Natural killer cell (primary cell): ENCODE measurements around the gene IP6K3. TPM values are rescaled to one million over a fixed set of nuclear protein-coding genes. Genes with fewer than 3 reads are reported as not detected.

Source experiments
- ATAC-seq, 3 donors: fragments of 150-1000 bp in 2 of 3; fragments of 200-7000 bp in 1 of 3; cut with Tn5 transposase; 1 replicate in 1 of 3; 2 replicates in 2 of 3; pipeline ENCODE4 v1.10.0; 2021; ENCODE audit warnings: mild to moderate bottlenecking in 2 of 3, moderate library complexity in 2 of 3
- DNase-seq, 2 donors: peaks; one replicate each; pipeline versions ENCODE4 v3.0.0 to v3.0.0-alpha.2; 2013 to 2021; ENCODE audit warnings: mixed read lengths in 1 of 2
- H3K27ac ChIP-seq: one replicate; pipeline ENCODE4 v1.5.1; 2013; ENCODE audit warnings: mild to moderate bottlenecking, low read length
- H3K27me3 ChIP-seq: one replicate; pipeline ENCODE4 v1.6.1; 2013; ENCODE audit warnings: low read length; ENCODE audit not compliant: control insufficient read depth, insufficient read depth
- H3K36me3 ChIP-seq: one replicate; pipeline ENCODE4 v1.6.1; 2013; ENCODE audit warnings: low read length; ENCODE audit not compliant: control insufficient read depth, insufficient read depth
- H3K4me1 ChIP-seq: one replicate; pipeline ENCODE4 v1.6.1; 2013; ENCODE audit warnings: low read length; ENCODE audit not compliant: control insufficient read depth, insufficient read depth
- H3K4me3 ChIP-seq: one replicate; pipeline ENCODE4 v1.5.1; 2013; ENCODE audit warnings: low read length
- H3K9me3 ChIP-seq: one replicate; pipeline ENCODE4 v1.6.1; 2013; ENCODE audit warnings: low read length; ENCODE audit not compliant: control insufficient read depth, insufficient read depth
- H3K27ac Mint-ChIP-seq, 2 donors: one replicate each; pipeline ENCODE4 v1.8.0; 2022; ENCODE audit warnings: mild to moderate bottlenecking in 2 of 2, mixed read lengths in 2 of 2, moderate library complexity in 1 of 2
- H3K27me3 Mint-ChIP-seq, 2 donors: one replicate each; pipeline ENCODE4 v1.8.0; 2022; ENCODE audit warnings: low read depth in 2 of 2, mixed read lengths in 2 of 2
- H3K36me3 Mint-ChIP-seq: one replicate; pipeline ENCODE4 v1.8.0; 2022; ENCODE audit warnings: mixed read lengths
- H3K4me1 Mint-ChIP-seq, 2 donors: one replicate each; pipeline ENCODE4 v1.8.0; 2022; ENCODE audit warnings: mixed read lengths in 2 of 2
- H3K4me3 Mint-ChIP-seq: one replicate; pipeline ENCODE4 v1.8.0; 2022; ENCODE audit warnings: mild to moderate bottlenecking, moderate library complexity, mixed read lengths
- H3K9me3 Mint-ChIP-seq, 2 donors: one replicate each; pipeline ENCODE4 v1.8.0; 2022; ENCODE audit warnings: mixed read lengths in 2 of 2
- CTCF ChIP-seq: fragments of 200-600 bp; IDR thresholded peaks from one replicate; pipeline ENCODE4 v1.8.0; 2022; ENCODE audit warnings: antibody characterized with exemption
- WGBS: methylation state at CpG from one replicate; pipeline ENCODE4 v1.1.7; 2013; ENCODE audit warnings: missing lambda C conversion rate; ENCODE audit not compliant: insufficient coverage; 5-methylcytosine and 5-hydroxymethylcytosine counted together
- intact Hi-C: fragments of 100-400 bp; cut with micrococcal nuclease; formaldehyde crosslinking; loops from one replicate; pipeline ENCODE4 v1.14.2; 2022
- total RNA-seq, 4 donors: library from RNA; stranded (reverse); fragments of 120-200 nt in 1 of 4; gene quantifications; one replicate each; pipeline versions ENCODE4 v1.2.3 to v1.2.4, GENCODE V29; 2013 to 2022

IP6K3 gene
- total RNA-seq, 3 donors from 2014 or later (not counting 1 experiment from before 2014, with no cell fraction given): not detected

- ATAC-seq: no peak
- Mint-ChIP-seq H3K9me3 (no peaks in the 10 kb centered on the region), H3K4me3 (peak overlapping the region; percentile 98), H3K27ac (peak overlapping the region; percentile 95 to 100), H3K27me3 (peaks cover 0 to 2% of the 10 kb centered on the region in 2 donors), H3K36me3 (no peaks in the 10 kb centered on the region), H3K4me1 (peaks cover 21 to 22% of the 10 kb centered on the region in 2 donors)
- Histone ChIP-seq H3K4me3 (peak overlapping the region; percentile 99), H3K4me1 (peaks cover 18% of the 10 kb centered on the region), H3K27ac (no peak overlapping the region), H3K27me3 (no peaks in the 10 kb centered on the region), H3K9me3 (no peaks in the 10 kb centered on the region), H3K36me3 (peaks cover 3% of the 10 kb centered on the region)
- WGBS: 83% methylated on average over 15 of the region's 15 CpGs
- no peak for TF ChIP-seq CTCF
- intact Hi-C loops: loop anchor here (1.0 kb wide), 2 partner anchors 18 to 79 kb away; partner anchors contain the start of gene LEMD2
- DNase-seq: peak in 1 of 2 donors; percentile 10
Observed at GRCh38 chr6:33710296-33711121, 36.2 kb downstream of the IP6K3 start.

GRCh38 chr6:33709605-33710295, 37.0 kb downstream of the IP6K3 start:
- Mint-ChIP-seq H3K36me3 (no peaks in the 10 kb centered on the region), H3K27me3 (no peaks in the 10 kb centered on the region), H3K9me3 (no peaks in the 10 kb centered on the region), H3K4me1 (peaks cover 21 to 22% of the 10 kb centered on the region in 2 donors), H3K4me3 (peak overlapping the region; percentile 98), H3K27ac (peak overlapping the region; percentile 95 to 100)
- Histone ChIP-seq H3K36me3 (peaks cover 3% of the 10 kb centered on the region), H3K9me3 (no peaks in the 10 kb centered on the region), H3K27ac (no peak overlapping the region), H3K4me3 (no peak overlapping the region), H3K27me3 (no peaks in the 10 kb centered on the region), H3K4me1 (peaks cover 18% of the 10 kb centered on the region)
- ATAC-seq (no peak), DNase-seq (no peak)
- WGBS: 95% methylated on average over 10 of the region's 10 CpGs
- TF ChIP-seq CTCF: no peak
- intact Hi-C loops: no loop called here

GRCh38 chr6:33708516-33709204, 38.0 kb downstream of the IP6K3 start:
- Histone ChIP-seq H3K27me3 (no peaks in the 10 kb centered on the region), H3K27ac (no peak overlapping the region), H3K4me3 (no peak overlapping the region), H3K4me1 (peaks cover 18% of the 10 kb centered on the region), H3K9me3 (no peaks in the 10 kb centered on the region), H3K36me3 (peaks cover 3% of the 10 kb centered on the region)
- H3K4me1 Mint-ChIP-seq: peaks cover 21 to 22% of the 10 kb centered on the region in 2 donors
- H3K27me3 Mint-ChIP-seq: no peaks in the 10 kb centered on the region
- DNase-seq: no peak
- no peaks in the 10 kb centered on the region for H3K9me3 Mint-ChIP-seq
- H3K27ac Mint-ChIP-seq: no peak overlapping the region
- no peaks in the 10 kb centered on the region for H3K36me3 Mint-ChIP-seq
- ATAC-seq: no peak
- intact Hi-C loops: no loop called here
- no peak for TF ChIP-seq CTCF
- H3K4me3 Mint-ChIP-seq: no peak overlapping the region
- 97% methylated on average over 10 of the region's 10 CpGs for WGBS
